NT2/D1 (cell line): ENCODE data around the gene PCP2.
"Not testable (repeated sequence)": the region's sequence is repeated elsewhere in the genome, so short reads cannot be mapped to it uniquely, and the experiment has no call there.

Source experiments
- DNase-seq: peaks from one replicate; pipeline ENCODE4 v3.0.0-alpha.2; 2011; ENCODE audit warnings: low read depth, low spot score
- H3K27me3 ChIP-seq: 2 replicates; pipeline ENCODE4 v1.6.0; 2011; ENCODE audit warnings: mild to moderate bottlenecking; ENCODE audit not compliant: insufficient read length, insufficient read depth
- H3K36me3 ChIP-seq: 2 replicates; pipeline ENCODE4 v1.6.1; 2011; ENCODE audit warnings: mild to moderate bottlenecking, low read length, mixed read lengths; ENCODE audit not compliant: insufficient read depth, insufficient read length
- H3K4me1 ChIP-seq: 2 replicates; pipeline ENCODE4 v1.5.1; 2011; ENCODE audit not compliant: insufficient read depth, insufficient read length
- H3K4me3 ChIP-seq: 2 replicates; pipeline ENCODE4 v1.5.1; 2011; ENCODE audit warnings: low read depth; ENCODE audit not compliant: insufficient read length
- H3K9ac ChIP-seq: 2 replicates; pipeline ENCODE4 v1.6.0; 2011; ENCODE audit warnings: low read depth; ENCODE audit not compliant: insufficient read length
- H3K9me3 ChIP-seq: 2 replicates; pipeline ENCODE4 v1.5.1; 2011; ENCODE audit warnings: mild to moderate bottlenecking, low read length; ENCODE audit not compliant: insufficient read depth
- SUZ12 ChIP-seq: IDR thresholded peaks from 2 replicates; pipeline ENCODE4 v1.6.1; 2011; ENCODE audit not compliant: insufficient read length, insufficient read depth; ENCODE audit errors: extremely low read depth
- YY1 ChIP-seq: IDR thresholded peaks from 2 replicates; pipeline ENCODE4 v1.6.1; 2011; ENCODE audit not compliant: insufficient read length, insufficient read depth
- ZNF274 ChIP-seq: IDR thresholded peaks from 2 replicates; pipeline ENCODE4 v1.6.1; 2011; ENCODE audit warnings: mild to moderate bottlenecking, low read depth, low read length

PCP2 gene

GRCh38 chr19:7646426-7646700 is 12.8 kb upstream of the PCP2 start:
- no peak for TF ChIP-seq ZNF274
- TF ChIP-seq YY1, result no peak
- TF ChIP-seq SUZ12, result no peak

DNA sequence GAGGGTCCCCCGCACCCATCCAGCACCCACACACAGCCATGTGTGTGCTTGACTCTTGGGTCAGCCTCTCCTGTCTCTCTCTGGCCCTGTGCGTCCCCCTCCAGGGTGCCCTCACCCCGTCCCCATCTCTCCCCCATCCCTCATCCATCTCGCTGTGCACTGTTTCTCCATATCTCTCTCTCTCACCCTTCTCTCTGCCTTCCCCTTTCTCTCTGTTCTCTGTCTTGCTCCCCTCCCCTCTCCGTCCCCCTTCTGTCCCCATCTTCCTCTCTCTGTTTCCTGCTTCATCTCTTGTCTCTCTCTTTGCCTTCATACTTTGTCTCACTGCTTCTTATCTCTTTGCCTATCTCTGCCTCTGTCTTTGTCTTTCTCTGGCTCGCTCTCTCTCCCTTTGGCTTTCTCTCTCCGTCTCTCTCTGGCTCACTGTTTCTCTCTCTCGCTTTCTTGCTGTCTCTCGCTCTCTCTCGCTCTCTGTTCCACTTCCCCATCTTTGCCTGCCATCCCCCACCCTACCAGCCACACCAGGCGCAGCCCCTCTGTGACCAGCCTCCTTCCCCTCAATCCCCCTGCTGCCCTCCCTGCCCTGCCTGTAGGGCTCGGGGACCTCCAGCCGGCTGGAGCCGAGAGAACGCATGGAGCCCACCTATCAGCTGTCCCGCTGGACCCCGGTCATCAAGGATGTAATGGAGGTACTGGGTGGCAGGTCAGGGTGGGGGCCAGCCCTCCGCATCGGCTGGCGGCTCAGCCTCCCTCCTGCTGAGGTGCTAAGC is 12.3 kb upstream of the PCP2 start:
- Histone ChIP-seq H3K4me1 (peaks cover 6% of the 10 kb centered on the region), H3K4me3 (no peak overlapping the region), H3K9ac (peak overlapping the region; percentile 50), H3K27me3 (peaks cover 9% of the 10 kb centered on the region), H3K9me3 (no peaks in the 10 kb centered on the region), H3K36me3 (peaks cover 32% of the 10 kb centered on the region)
- DNase-seq, result no peak
- TF ChIP-seq ZNF274 (no peak), YY1 (no peak), SUZ12 (no peak)

More at GRCh38 chr19:7646426-7646700, 12.8 kb upstream of the PCP2 start:
- Histone ChIP-seq H3K36me3 (peaks cover 32% of the 10 kb centered on the region), H3K4me1 (peaks cover 6% of the 10 kb centered on the region), H3K9ac (no peak overlapping the region), H3K4me3 (no peak overlapping the region), H3K27me3 (peaks cover 14% of the 10 kb centered on the region), H3K9me3 (no peaks in the 10 kb centered on the region)
- no peak for DNase-seq

DNA sequence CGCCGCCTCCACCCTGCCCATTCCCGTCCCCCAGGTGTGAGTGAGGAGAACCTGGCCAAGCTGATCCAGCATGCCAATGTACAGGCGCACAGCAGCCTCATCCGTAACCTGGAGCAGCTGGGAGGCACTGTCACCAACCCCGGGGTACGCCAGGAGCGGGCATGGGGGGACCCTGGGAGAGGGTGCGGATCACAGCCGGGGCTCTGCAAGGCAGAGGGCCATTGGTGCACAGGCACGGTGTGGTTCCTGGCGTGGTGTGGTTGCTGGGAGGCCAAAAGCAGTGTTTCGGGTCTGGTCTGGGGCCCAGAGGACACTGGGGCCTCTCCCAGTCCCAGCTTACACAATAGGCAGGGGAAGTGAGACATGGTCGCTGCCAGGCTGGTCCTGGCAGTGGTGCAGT is 11.6 kb upstream of the PCP2 start:
- no peak for TF ChIP-seq SUZ12
- no peak for TF ChIP-seq ZNF274
- no peak for TF ChIP-seq YY1
- Histone ChIP-seq H3K9ac (peak overlapping the region; percentile 50), H3K9me3 (no peaks in the 10 kb centered on the region), H3K36me3 (peaks cover 35% of the 10 kb centered on the region), H3K4me3 (no peak overlapping the region), H3K4me1 (peaks cover 4% of the 10 kb centered on the region), H3K27me3 (peaks cover 2% of the 10 kb centered on the region)
- DNase-seq, result no peak

- peaks cover 42% of the 10 kb centered on the region for H3K36me3 ChIP-seq
- H3K9me3 ChIP-seq, result no peaks in the 10 kb centered on the region
- TF ChIP-seq YY1, result no peak
- no peak for TF ChIP-seq ZNF274
- no peak for TF ChIP-seq SUZ12
- no peak overlapping the region for H3K9ac ChIP-seq
- H3K27me3 ChIP-seq, result no peaks in the 10 kb centered on the region
- peaks cover 4% of the 10 kb centered on the region for H3K4me1 ChIP-seq
- no peak for DNase-seq
- H3K4me3 ChIP-seq, result no peak overlapping the region
These were observed 11.0 kb upstream of the PCP2 start for GRCh38 chr19:7644550-7644877.

- DNase-seq, result not testable (repeated sequence)
These were observed 10.4 kb upstream of the PCP2 start for GRCh38 chr19:7643629-7644549.

GRCh38 chr19:7643031-7643415 is 9.5 kb upstream of the PCP2 start:
- TF ChIP-seq YY1, result no peak
- TF ChIP-seq ZNF274, result no peak
- no peak for TF ChIP-seq SUZ12
- peaks cover 38% of the 10 kb centered on the region for H3K36me3 ChIP-seq
- no peak for DNase-seq
- no peaks in the 10 kb centered on the region for H3K9me3 ChIP-seq
- no peak overlapping the region for H3K9ac ChIP-seq
- no peak overlapping the region for H3K4me3 ChIP-seq
- H3K4me1 ChIP-seq, result peaks cover 4% of the 10 kb centered on the region
- H3K27me3 ChIP-seq, result no peaks in the 10 kb centered on the region

More at GRCh38 chr19:7643629-7644549, 10.4 kb upstream of the PCP2 start:
- H3K4me3 ChIP-seq, H3K9me3 ChIP-seq, H3K9ac ChIP-seq, H3K27me3 ChIP-seq, H3K4me1 ChIP-seq: not testable (repeated sequence)
- peaks cover 42% of the 10 kb centered on the region for H3K36me3 ChIP-seq

GRCh38 chr19:7642295-7643030 is 8.9 kb upstream of the PCP2 start:
- H3K27me3 ChIP-seq, result no peaks in the 10 kb centered on the region
- no peaks in the 10 kb centered on the region for H3K9me3 ChIP-seq
- peaks cover 4% of the 10 kb centered on the region for H3K4me1 ChIP-seq
- DNase-seq, result no peak
- H3K36me3 ChIP-seq, result peaks cover 36% of the 10 kb centered on the region
- no peak for TF ChIP-seq YY1
- TF ChIP-seq ZNF274, result no peak
- no peak for TF ChIP-seq SUZ12
- no peak overlapping the region for H3K4me3 ChIP-seq
- no peak overlapping the region for H3K9ac ChIP-seq
